ENCODE results near the gene ZDHHC9.

DNA sequence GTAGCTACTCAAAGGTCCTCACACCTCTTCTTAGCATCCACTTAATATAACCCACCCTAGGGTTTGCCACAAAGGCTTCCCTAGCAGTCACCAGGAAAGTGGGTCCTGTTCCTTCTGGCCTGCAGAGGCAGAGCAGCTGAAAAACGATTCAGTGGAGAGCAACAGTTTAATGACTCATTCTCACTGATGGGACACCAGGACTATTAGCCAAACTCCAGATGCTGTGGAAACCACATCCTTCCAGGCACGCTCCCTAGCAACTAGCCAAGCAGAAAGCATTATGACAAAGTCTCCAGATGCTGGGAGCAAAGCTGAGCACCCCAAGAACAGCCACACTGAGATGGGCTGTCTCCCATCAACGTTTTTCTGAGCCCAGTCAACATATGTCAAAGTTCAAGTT lies 32.0 kb upstream of the ZDHHC9 start:
- TF ChIP-seq CTCF (IDR thresholded peaks at IDR 0.05) (no peak), POLR2A (IDR thresholded peaks at IDR 0.05) (no peak)

Data from heart left ventricle (tissue), 13 donors.